Cardiac fibroblast (primary cell): Measurements from ENCODE around the gene VAPA.

ENCODE experiments used
- DNase-seq, 2 donors: peaks; one replicate each; pipeline versions ENCODE4 v3.0.0 to v3.0.0-alpha.2; 2010; ENCODE audit warnings: low read depth in 2 of 2
- H3K4me3 ChIP-seq, 2 donors: replicated peaks in 1 of 2; 1 replicate in 1 of 2; 2 replicates in 1 of 2; pipeline ENCODE4 v1.5.1; 2011; ENCODE audit warnings: low read depth in 2 of 2, low read length in 2 of 2, mild to moderate bottlenecking in 2 of 2, moderate library complexity in 1 of 2
- TF ChIP-seq, protein P1 (sequence below): IDR thresholded peaks from one replicate; pipeline ENCODE4 v1.5.1; 2011; ENCODE audit warnings: low read depth, mild to moderate bottlenecking, low read length, inconsistent platforms

VAPA gene

DNA sequence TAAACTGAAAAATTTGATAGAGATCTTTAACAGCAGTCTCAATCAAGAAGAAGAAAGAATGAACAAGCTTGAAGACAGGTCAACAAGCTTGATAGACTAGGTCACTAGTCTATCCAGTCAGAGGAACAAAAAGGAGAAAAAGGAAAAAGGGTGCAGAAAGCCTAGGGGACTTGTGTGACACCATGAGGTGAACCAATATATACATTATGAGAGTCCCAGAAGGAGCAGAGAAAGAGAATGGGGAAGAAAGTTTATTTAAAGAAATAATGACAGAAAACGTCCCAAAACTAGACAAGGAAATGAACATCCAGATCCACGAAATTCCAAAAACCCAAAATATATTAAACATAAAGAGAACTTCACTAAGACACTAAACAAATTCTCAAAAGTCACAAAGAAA is 84.5 kb downstream of the VAPA start:
- DNase-seq, result no peak
- H3K4me3 ChIP-seq, result no peak overlapping the region
- TF ChIP-seq, protein P1, sequence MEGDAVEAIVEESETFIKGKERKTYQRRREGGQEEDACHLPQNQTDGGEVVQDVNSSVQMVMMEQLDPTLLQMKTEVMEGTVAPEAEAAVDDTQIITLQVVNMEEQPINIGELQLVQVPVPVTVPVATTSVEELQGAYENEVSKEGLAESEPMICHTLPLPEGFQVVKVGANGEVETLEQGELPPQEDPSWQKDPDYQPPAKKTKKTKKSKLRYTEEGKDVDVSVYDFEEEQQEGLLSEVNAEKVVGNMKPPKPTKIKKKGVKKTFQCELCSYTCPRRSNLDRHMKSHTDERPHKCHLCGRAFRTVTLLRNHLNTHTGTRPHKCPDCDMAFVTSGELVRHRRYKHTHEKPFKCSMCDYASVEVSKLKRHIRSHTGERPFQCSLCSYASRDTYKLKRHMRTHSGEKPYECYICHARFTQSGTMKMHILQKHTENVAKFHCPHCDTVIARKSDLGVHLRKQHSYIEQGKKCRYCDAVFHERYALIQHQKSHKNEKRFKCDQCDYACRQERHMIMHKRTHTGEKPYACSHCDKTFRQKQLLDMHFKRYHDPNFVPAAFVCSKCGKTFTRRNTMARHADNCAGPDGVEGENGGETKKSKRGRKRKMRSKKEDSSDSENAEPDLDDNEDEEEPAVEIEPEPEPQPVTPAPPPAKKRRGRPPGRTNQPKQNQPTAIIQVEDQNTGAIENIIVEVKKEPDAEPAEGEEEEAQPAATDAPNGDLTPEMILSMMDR, result no peak

DNA sequence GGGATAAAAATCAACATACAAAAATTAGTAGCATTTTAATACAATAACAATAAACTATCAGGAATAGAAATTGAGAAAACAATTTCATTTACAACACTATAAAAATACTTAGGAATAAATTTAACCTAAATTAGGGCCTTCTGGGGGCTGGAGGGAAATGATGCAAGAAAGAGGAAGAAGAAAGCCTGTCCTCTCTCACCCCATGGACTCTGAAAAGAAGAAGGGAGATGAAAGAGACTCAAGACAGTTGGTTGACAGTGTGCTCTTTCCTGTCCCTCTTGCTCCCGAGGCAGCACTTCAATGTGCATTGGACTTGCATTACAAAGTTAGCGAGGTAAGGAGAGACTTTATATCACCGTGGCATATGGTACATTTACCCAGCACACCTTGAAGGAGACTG is 88.5 kb downstream of the VAPA start:
- DNase-seq, result no peak
- no peak overlapping the region for H3K4me3 ChIP-seq
- TF ChIP-seq, protein P1, result no peak

DNA sequence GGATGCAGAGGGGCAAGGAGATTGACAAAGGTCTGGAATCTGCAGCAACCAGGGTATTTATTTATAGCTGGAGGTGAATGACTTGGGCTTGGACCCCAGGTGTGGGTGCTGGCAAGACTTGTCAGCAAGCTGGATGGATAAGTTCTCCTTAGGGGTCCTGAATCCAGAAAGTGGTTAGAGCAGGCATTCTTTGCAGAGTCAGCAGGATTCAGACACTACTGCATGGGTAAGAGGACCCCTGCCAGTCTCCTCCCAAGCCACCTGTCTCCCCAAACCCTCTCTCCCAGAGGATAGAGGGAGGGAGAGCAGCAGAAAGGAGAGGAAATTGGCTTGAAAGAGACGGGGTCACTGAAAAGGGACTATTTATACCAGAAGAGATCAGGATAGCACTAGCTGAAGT is 89.5 kb downstream of the VAPA start:
- TF ChIP-seq, protein P1, result no peak
- no peak overlapping the region for H3K4me3 ChIP-seq
- DNase-seq, result no peak

DNA sequence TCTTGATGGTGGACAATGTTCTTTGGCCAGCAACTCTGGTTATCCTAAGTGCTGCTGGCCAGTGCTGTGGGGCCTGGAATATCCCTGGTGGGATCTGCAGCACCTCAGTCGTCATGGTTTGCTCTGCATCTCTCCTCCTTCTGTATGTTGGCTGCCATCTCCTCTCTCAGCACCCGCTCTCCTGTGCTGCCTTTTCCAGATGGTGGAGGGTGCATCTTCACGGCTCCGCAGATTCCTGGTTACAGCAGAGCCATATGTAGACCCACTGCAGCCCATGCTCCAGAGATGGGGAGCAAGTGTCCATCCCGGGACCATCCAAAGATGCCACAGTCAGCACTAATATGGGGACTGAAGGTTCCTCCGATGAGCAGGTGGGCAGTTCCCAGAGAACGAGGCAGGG is 90.0 kb downstream of the VAPA start:
- TF ChIP-seq, protein P1, result no peak
- no peak overlapping the region for H3K4me3 ChIP-seq
- no peak for DNase-seq

DNA sequence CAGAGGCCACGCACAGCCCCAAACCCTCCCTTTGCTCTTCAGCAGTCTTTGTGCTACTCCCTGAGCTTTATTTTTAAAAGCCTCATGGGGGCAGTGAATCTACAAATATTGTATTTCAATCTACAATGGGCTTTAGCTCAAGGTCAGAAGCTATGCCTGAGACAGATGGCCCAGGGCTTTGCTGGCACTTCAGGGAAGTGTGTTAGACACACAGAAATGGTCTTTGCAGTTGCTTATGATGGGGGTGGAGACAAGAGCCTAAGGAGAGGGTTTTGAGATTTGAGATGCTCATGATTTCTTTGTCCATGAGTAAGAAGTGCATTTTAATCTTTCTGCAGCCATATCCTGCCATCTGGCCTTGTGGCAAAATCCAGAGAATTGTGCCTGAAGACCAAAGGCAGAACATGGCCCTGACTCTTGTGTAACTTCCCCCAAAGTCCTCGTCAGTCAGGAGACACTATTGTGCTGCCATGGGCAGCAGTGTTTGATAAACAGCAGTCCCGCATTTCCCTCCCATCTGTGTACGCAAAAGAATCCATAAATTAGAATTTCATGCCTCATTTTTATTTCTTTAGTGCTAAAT is 92.6 kb downstream of the VAPA start:
- H3K4me3 ChIP-seq, result no peak overlapping the region
- DNase-seq, result peak; percentile 56 to 70
- TF ChIP-seq, protein P1, result peak; percentile 21

DNA sequence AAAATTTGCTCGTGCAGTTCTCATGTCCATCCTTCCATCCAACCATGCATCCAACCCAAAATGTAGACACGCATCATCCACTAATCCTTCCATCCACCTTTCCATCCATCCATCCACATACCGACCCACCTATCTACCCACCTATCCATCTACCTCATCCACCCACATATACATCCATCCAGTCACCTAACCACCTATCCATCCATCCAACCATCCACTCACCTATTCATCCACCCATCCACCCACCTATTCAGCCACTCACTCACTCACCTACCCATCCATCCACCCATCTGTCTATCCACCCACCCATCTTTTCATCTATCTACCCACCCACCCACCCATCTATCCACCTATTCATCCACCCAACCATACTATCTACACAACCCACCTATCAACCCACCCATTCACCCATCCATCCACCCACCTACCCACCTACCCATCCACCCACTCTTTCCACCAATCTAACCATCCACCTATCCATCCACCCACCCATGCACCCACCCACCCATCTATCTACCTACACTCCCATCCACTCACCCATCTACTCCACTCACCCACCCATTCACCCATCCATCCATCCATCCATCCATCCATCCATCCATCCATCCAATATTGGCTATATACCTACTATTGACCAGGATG is 94.3 kb downstream of the VAPA start:
- DNase-seq, result no peak
- TF ChIP-seq, protein P1, result no peak
- H3K4me3 ChIP-seq, result no peak overlapping the region
